GM18909 (cell line): ENCODE data around the gene OR1I1.
"Not testable (repeated sequence)": the region's sequence is repeated elsewhere in the genome, so short reads cannot be mapped to it uniquely, and the experiment has no call there.

Source experiments
- ATAC-seq: cut with Tn5 transposase; IDR thresholded peaks from one replicate; pipeline ENCODE4 v1.9.1; 2021; ENCODE audit warnings: mild to moderate bottlenecking; ENCODE audit not compliant: unreplicated experiment, poor library complexity

The OR1I1 gene, protein sequence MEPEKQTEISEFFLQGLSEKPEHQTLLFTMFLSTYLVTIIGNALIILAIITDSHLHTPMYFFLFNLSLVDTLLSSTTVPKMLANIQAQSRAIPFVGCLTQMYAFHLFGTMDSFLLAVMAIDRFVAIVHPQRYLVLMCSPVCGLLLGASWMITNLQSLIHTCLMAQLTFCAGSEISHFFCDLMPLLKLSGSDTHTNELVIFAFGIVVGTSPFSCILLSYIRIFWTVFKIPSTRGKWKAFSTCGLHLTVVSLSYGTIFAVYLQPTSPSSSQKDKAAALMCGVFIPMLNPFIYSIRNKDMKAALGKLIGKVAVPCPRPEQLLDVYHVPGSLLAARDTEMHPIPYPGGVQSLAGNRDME

DNA sequence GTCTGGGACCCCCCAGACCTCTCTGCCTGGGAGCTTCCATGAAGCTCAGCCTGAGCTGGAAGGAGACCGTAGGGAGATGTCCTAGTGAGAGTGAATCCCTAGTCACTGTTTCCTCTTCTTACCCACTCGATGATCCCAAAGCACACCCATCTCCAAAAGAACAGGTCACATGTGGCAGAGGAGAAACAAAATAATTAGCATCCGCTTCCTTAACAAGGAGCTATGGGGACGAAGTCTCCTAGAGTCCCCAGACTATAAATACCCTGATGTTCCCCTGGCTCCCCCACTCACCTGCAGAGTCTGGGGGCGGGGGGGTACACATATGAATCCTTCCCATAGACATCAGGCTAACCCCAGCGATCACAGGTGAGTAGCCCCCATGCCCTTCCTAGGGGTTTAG lies at the start of gene OR1I1:
TSS of gene OR1I1 (plus strand) at position 301 of the 400 bp plus-strand sequence. CDS start 4,855 bp downstream, outside the sequence.
- no peak for ATAC-seq

DNA sequence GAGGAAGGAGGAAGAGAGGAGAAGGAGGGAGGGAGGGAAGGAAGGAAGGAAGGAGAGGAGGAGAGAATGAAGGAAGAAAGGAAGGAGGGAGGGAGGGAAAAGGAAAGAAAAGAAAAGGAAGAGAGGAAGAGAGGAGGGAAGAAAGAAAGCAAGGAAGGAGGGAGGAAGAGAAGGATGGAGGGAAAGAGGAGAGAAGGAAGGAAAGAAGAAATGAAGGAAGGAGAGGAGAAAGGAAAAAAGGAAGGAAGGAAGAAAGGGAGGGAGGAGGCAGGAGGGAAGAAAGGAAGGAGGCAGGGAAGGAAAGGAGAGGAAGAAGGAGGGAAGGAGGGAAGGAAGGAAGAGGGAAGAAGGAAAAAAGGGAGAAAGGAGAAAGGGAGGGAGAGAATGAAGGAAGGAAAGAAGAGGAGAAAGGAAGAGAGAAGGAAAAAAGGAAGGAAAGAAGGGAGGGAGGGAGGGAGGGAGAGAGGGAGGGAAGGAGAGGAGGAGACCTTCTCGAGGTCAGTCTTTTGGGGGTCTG lies 46.2 kb upstream of the OR1I1 start:
- ATAC-seq = no peak

DNA sequence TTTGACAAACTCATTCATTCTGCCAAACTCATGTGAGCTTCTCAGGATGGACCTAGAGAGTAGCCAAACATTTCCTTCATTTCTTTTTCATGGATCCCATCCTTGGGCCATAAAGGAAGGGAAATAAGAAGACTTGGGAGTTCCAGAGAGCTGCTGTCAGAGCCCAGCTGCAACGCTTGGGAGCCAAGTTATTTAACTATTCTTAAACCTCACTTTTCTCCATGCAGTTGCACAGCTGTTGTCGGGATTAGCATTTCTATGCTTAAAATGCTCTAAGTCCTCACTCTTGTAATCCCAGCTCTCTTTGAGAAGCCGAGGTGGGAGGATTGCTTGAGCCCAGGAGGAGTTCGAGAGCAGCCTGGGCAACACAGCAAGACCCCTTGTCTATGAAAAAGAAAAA lies 44.4 kb upstream of the OR1I1 start:
- no peak for ATAC-seq

DNA sequence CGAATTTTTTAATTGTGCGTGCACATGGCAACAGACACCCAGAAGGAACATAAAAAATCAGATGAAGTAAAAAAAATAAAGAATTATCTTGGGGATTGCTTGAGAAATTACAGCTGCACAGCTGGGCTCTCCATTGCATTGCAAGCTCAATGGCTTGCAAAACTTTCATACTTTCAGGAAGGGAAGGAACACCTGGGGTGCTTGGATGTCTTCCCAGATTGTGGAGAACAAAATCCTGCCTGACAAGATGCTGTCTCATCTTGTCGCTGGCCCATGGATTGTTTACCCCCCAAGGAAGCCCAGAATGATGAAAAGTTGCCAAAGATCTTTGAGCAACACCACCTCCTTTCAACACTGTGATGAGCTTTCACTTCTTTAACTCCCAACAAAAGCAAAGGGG lies 43.7 kb upstream of the OR1I1 start:
- ATAC-seq = no peak

DNA sequence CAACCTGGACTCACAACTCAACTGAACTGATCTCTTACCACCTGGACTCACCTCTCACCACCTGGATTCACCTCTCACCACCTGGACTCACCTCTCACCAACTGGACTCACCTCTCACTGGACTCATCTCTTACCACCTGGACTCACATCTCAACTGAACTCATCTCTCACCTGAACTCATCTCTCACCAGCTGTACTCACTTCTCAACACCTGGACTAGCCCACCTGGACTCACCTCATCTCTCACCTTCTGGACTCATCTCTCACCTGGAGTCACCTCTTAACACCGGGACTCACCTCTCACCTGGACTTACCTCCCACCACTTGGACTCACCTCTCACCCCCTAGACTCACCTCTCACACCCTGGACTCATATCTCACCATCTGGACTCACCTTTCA lies 40.0 kb upstream of the OR1I1 start:
- ATAC-seq = no peak

DNA sequence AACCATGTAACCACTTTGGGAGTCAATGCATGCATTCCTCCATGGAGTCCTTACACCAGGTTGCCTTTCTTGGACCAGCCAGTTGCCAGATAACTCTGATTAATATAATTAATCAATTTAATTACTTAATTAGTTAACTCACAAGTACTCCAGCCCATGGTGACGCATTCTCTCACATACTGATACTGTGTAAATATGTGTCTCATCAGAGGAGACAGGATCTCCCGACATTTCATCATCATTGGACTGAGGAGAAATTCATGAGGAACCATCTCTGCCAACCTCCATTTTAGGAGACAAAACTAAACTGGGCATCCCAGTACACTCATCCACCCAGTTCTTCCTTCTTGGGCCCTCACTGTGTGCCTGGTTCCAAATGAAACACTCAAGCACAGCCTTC lies 39.2 kb upstream of the OR1I1 start:
- no peak for ATAC-seq

DNA sequence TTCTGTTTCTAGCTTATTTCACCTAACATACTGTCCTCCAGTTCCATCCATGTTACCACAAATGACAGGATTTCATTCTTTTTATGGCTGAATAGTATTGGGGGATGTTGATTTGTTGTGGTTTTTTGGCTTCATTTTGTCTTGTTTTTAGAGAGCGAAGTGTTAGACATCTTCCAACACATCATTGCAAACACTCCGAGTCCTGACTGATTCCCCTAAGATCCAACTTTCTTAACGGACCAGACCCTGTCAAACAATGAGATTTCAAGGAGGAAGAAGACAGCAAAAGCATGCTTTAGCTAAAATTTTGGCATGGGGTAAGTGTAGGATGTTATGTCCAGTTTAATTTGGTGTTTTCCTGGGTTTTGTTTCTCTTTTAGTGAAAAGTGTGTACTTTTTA lies 36.5 kb upstream of the OR1I1 start:
- no peak for ATAC-seq

DNA sequence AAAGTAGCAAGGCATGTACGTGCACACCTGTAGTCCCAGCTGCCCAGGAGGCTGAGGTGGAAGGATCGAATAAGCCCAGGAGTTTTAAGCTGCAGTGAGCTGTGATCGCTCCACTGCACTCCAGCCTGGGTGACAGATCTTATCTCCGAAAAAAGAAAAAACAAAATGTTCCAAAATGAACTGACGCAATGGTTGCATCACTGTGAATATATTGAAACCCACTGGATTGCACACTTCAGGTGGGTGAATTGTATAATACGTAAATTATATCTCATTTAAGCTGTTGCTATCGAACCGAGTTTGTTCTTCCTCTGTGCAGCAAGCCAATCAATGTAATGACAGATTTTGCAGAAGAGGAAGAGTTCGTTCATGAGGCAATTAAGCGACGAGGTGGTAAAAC lies 34.3 kb upstream of the OR1I1 start:
- ATAC-seq = no peak

DNA sequence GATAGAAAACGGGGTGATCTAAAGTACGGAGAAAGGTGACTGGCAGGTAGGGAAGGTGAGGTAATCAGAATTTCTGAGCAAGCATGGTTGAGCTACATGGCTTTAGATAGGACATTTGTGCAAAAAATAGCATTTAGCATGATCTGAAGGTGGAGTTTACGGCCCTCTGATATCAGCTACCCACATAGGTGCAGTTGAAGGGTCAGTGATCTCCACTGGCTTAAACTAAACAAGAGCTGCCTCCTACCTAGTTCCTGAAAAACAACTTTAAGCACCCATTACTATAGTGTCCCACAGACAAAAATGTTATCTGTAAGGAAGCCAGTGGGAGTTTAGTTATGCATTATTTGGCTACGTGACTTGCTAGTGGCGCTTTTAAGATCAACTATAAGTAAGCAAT lies 33.9 kb upstream of the OR1I1 start:
- ATAC-seq = no peak

DNA sequence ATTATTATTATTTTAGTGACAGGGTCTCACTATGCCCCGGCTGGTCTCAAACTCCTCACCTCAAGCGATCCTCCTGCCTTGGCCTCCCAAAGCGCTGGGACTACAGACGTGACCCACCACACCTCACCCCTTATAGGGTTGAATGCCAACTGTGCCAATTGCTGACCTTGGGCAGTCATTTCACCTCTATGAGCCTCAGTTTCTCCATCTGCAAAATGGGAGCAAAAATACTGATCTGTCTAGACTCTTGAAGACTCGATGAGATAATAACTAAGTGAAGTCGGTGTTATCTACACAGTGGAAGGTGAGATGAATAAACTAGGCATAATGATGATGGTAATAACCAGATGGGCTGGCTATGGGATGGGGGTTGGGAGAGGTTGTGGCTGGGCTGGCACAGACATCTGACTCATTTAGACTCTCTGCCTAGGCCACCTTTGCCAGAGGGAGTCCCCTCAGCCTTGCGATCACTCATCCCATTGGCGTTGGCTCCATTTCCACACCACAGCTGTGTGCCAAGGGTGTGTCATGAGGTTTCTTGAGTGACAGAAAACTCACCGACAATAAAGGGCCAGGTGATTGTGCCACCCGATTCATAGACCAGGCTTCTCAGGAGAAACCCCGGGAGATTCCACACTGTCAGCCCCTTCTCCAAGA lies 33.0 kb upstream of the OR1I1 start, which contains the start of gene CASP14:
TSS of gene CASP14 (plus strand) at position 596 of the 657 bp plus-strand sequence. CDS start 2,772 bp downstream, outside the sequence.
- no peak for ATAC-seq

DNA sequence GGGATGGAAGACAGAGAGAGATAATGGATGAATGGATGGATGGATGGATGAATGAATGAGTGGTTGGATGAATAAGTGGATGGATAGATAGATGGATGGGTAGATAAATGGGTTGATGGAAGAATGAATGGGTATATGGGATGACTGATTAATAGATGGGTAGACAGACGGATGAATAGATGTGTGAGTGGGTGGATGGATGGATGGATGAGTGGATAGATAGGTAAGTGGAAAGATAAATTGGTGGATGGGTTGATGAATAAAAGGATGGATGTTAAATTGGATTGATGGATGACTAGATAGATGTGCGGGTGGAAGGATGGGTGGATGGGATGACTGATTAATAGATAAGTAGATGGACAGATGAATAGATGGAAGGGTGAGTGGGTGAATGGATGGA lies 31.4 kb upstream of the OR1I1 start:
- ATAC-seq = no peak

DNA sequence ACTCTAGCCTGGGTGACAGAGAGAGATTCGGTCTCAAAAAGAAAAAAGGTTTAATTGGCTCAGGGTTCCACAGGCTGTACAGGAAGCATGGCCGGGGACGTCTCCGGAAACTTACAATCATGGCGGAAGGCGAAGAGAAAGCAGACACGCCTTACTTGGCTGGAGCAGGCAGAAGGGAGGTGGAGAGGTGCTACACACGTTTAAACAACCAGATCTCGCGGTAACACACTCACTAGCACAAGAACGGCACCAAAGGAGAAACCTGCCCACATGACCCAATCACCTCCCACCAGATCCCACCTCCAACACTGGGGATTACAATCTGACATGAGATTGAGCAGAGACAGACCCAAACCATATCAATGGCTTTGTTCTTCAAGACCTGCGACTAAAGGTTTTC lies 20.0 kb upstream of the OR1I1 start:
- ATAC-seq = no peak

DNA sequence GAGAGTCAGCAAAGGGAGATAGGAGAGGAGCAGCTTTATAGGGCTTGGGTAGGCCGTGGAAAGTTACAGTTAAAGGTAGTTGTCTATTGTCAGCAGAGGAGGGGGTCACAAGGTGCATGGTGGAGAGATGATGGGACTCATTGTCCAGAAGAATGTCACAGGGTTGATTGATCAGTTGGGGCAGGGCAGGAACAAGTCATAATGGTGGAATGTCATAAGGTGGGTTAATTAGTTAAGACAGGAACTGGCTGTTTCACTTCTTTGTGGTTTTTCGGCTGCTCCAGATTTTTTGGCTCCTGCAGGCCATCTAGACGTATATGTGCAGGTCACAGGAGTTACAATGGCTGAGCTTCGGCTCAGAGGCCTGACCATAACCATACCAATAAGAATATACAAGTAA lies 11.6 kb upstream of the OR1I1 start:
- not testable (repeated sequence) for ATAC-seq

DNA sequence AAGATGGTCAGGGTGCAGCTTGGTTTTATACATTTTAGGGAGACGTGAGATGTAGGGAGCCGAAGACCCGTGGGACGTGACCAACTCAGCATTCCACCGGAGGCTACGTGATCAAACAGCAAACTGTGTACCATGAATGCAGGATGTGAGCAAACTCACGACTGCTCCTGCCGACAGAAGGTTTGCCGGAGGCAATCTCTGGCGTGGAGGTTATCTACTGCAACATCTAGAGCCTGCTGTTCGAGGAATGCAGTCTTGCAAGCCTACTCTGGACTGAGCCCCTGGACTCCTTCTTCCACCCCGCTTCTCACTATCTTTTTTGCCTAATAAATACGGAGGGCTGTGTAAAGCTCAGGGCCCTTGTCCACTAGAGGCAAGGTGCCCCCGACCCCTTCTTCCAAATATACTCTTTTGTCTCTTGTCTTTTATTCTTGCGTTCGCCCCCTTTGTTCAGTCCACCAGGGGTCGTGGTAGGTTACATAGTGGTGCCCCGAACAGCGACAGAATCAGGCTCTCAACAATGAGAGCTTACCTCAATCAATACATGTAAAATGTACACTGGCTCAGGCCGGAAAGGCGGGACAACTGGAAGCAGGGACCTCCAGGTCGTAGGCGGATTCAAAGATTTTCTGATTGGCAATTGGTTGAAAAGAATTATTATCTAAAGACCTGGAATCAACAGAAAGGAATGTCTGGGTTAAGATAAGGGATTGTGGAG lies 8.9 kb upstream of the OR1I1 start:
- no peak for ATAC-seq

DNA sequence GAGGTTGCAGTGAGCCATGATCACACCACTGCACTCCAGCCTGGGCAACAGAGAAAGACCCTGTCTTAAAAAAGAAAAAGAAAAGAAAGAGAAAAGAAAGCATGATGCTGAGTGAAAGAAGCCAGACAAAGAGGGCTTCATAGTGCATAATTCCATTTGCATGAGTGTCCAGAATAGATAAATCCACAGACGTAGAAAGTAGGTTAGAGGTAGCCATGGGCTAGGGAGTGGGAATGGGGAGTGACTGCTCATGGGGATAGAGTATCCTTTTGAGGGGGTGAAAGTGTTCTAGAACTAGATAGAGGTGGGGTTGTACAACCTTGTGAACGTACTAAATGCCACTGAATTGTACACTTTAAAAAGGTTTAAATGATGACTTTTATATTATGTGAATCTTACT lies 7.6 kb upstream of the OR1I1 start:
- no peak for ATAC-seq

DNA sequence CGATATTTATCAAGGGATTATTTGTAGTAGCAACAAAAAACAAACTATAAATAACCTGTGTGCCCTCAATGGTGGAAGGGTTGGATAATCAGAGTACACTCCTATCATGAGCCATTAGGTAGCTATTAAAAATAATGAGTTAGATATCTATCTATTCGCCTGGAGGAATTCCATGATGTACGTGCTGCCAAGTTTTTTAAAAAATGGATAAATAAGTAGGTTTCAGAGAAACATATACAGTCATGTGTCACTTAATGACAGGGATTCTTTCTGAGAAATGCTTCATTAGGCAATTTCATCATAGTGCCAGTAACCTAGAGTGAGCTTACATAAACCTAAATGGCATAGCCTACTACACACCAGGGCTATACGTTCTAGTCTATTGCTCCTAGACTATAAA lies 6.2 kb upstream of the OR1I1 start:
- no peak for ATAC-seq

DNA sequence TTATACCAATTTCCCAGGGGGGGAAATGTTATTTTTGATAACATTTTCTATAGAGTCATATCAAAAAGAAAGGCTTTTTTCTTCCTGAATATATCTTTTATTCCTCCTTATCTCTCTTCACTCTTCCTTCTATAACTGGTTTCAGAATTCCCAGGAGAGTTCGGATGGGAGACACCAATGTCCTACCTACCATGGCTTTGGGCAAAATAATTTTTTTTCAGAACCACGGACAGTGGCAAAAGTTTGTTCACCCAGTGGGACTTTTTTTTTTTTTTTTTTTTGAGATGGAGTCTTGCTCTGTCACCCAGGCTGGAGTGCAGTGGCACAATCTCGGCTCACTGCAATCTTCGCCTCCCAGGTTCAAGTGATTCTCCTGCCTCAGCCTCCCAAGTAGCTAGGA lies 2.0 kb upstream of the OR1I1 start:
- ATAC-seq = not testable (repeated sequence)

DNA sequence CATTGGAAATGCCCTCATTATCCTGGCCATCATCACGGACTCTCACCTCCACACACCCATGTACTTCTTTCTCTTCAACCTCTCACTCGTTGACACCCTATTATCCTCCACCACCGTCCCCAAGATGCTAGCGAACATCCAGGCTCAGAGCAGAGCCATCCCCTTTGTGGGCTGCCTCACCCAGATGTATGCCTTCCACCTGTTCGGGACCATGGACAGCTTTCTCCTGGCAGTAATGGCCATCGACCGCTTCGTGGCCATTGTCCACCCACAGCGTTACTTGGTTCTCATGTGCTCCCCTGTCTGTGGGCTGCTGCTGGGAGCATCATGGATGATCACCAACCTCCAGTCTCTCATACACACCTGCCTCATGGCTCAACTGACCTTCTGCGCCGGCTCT lies 5.2 kb downstream of the OR1I1 start:
- no peak for ATAC-seq

DNA sequence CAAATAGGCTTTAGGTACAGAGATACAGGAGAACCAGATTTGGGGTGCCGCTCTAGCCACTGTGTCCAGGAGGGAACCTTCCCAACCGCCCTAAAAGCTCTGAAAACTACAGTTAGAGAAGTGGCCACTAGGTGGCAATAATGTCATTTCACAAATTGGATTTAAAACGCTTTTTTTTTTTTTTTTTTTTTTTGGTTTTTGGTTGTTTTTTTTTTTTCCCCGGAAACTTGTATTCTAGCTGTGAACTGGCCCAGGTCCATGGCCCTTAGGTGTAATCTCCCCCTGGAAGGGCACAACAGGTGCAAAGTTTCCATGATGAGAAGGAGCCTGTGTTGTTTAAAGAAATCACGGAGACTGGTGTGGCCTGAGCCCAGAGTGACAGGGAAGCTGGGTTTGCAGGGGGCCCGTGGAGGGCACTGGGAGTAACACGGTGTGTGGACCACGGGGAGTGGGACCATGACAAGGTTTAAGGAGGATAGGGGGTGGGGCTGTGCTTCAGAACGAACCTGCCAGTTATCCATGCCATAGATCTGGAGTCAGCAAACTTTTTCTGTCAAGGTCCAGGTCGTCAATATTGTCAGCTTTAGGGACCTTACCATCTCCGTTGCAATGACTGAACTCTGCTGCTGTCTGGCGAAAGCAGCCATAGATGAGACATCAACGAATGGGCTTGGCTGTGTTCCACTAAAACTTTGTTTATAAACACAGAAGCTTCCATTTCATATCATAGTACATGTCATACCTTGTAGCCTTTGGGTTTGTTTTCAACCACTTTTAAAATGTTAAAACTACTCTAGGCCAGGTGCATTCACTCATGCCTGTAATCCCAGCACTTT lies 10.1 kb downstream of the OR1I1 start:
- no peak for ATAC-seq

DNA sequence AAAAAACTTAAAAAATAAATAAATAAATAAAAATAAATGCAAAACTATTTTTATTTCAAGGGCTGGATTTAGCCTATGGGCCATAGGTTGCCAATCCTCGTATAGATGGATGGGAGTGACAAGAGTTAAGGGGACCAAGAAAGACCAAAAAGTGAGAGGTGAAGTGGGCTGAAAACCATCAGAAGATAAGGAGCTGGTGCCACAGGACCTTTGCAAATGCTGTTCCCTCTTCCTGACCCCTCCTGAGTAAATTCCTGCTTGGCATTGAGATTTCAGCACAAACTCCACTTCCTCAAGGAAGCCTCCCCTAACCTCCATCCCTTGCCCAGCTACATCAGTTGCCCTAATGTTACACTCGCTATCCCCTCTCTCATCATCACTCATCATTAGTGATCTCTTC lies 11.0 kb downstream of the OR1I1 start:
- ATAC-seq = no peak
